Inflammatory macrophage treated with lipopolysaccharide for 4 hours (primary cell): ENCODE results near the gene PPFIA2.
"Not testable (repeated sequence)": the region's sequence is repeated elsewhere in the genome, so short reads cannot be mapped to it uniquely, and the experiment has no call there.

Experiments used
- DNase-seq: peaks from one replicate; pipeline ENCODE4 v3.0.0-alpha.2; 2020

Gene PPFIA2

GRCh38 chr12:81255947-81256346 lies 503.2 kb downstream of the PPFIA2 start:
- DNase-seq, result no peak

- DNase-seq, result no peak
Observed at GRCh38 chr12:81255456-81255855, 503.7 kb downstream of the PPFIA2 start.

- no peak for DNase-seq
Observed at GRCh38 chr12:81253360-81253759, 505.8 kb downstream of the PPFIA2 start.

- no peak for DNase-seq
Observed at GRCh38 chr12:81252228-81252627, 506.9 kb downstream of the PPFIA2 start.

GRCh38 chr12:81249976-81250375 lies 509.2 kb downstream of the PPFIA2 start:
- no peak for DNase-seq

GRCh38 chr12:81245907-81246570 lies 513.1 kb downstream of the PPFIA2 start:
- DNase-seq, result no peak

GRCh38 chr12:81245458-81245857 lies 513.7 kb downstream of the PPFIA2 start:
- no peak for DNase-seq

- DNase-seq, result no peak
Observed at GRCh38 chr12:81231574-81232368, 527.4 kb downstream of the PPFIA2 start.

- DNase-seq, result no peak
Observed at GRCh38 chr12:81229759-81230158, 529.4 kb downstream of the PPFIA2 start.

- no peak for DNase-seq
Observed at GRCh38 chr12:81224626-81225025, 534.5 kb downstream of the PPFIA2 start.

GRCh38 chr12:81222846-81223592 lies 536.1 kb downstream of the PPFIA2 start:
- no peak for DNase-seq

- DNase-seq, result no peak
Observed at GRCh38 chr12:81221681-81222080, 537.5 kb downstream of the PPFIA2 start.

GRCh38 chr12:81216739-81217138 lies 542.4 kb downstream of the PPFIA2 start:
- no peak for DNase-seq

- DNase-seq, result no peak
Observed at GRCh38 chr12:81212996-81213696, 546.0 kb downstream of the PPFIA2 start.

- no peak for DNase-seq
Observed at GRCh38 chr12:81211306-81211705, 547.8 kb downstream of the PPFIA2 start.

- DNase-seq, result not testable (repeated sequence)
Observed at GRCh38 chr12:81209772-81210225, 549.4 kb downstream of the PPFIA2 start.

GRCh38 chr12:81209012-81209411 lies 550.1 kb downstream of the PPFIA2 start:
- DNase-seq, result no peak

GRCh38 chr12:81208187-81208911 lies 550.8 kb downstream of the PPFIA2 start:
- no peak for DNase-seq
